PC-9 (cell line): ENCODE measurements around the gene TBC1D25. TPM values are rescaled to one million over a fixed set of nuclear protein-coding genes. Genes with fewer than 3 reads are reported as not detected.

Experiments used
- BruUV-seq: library from RNA; stranded (reverse); fragments of 400-500 nt; replicated peaks from 2 replicates; lab custom pipeline; 2021; lab: Mats Ljungman, UMichigan
- CTCF ChIA-PET: fragments of 300-600 bp; sonication (Branson Sonifier 250); formaldehyde crosslinking; loops from one replicate; lab custom pipeline; 2022; ENCODE audit warnings: antibody characterized with exemption; lab: Charles Lee
- POLR2A ChIA-PET: fragments of 300-600 bp; sonication (Branson Sonifier 250); formaldehyde crosslinking; loops from one replicate; lab custom pipeline; 2022; ENCODE audit warnings: antibody characterized with exemption; ENCODE audit not compliant: unreplicated experiment; lab: Charles Lee
- DNase-seq, 2 experiments: peaks; one replicate each; pipeline versions ENCODE4 v3.0.0 to v3.0.0-alpha.2; 2015 to 2022; ENCODE audit warnings: mixed read lengths in 1 of 2
- H2AFZ ChIP-seq: fragments of 200-600 bp; sonication (generic); 2 replicates; pipeline ENCODE4 v1.8.1; 2017; ENCODE audit warnings: antibody characterized with exemption
- H3F3A ChIP-seq: fragments of 200-600 bp; sonication (generic); 2 replicates; pipeline ENCODE4 v1.8.1; 2017; ENCODE audit warnings: antibody characterized with exemption, mild to moderate bottlenecking, low read depth; ENCODE audit not compliant: insufficient read depth
- H3K27ac ChIP-seq: fragments of 200-600 bp; sonication (generic); 2 replicates; pipeline ENCODE4 v1.6.1; 2016; ENCODE audit warnings: mixed run types
- H3K27me3 ChIP-seq: fragments of 200-600 bp; sonication (generic); 2 replicates; pipeline ENCODE4 v1.6.1; 2016; ENCODE audit warnings: low read depth, mixed run types; ENCODE audit not compliant: insufficient read depth
- H3K36me3 ChIP-seq: fragments of 200-600 bp; sonication (generic); 2 replicates; pipeline ENCODE4 v1.6.1; 2016; ENCODE audit warnings: low read depth, mixed run types
- H3K4me1 ChIP-seq: fragments of 200-600 bp; sonication (generic); replicated peaks from 2 replicates; pipeline ENCODE4 v1.6.1; 2016; ENCODE audit warnings: mixed run types; ENCODE audit not compliant: insufficient read depth
- H3K4me2 ChIP-seq: fragments of 200-600 bp; sonication (generic); 2 replicates; pipeline ENCODE4 v1.6.1; 2017; ENCODE audit warnings: mixed run types
- H3K4me3 ChIP-seq: fragments of 200-600 bp; sonication (generic); 2 replicates; pipeline ENCODE4 v1.6.1; 2016; ENCODE audit warnings: mixed run types
- H3K79me2 ChIP-seq: fragments of 200-600 bp; sonication (generic); 2 replicates; pipeline ENCODE4 v1.6.1; 2017; ENCODE audit warnings: low read depth, mixed run types
- H3K9me2 ChIP-seq: fragments of 200-600 bp; sonication (generic); 2 replicates; pipeline ENCODE4 v1.8.1; 2017; ENCODE audit warnings: mild to moderate bottlenecking; ENCODE audit not compliant: insufficient read depth
- H3K9me3 ChIP-seq: fragments of 200-600 bp; sonication (generic); 2 replicates; pipeline ENCODE4 v1.8.1; 2016; ENCODE audit warnings: low read depth; ENCODE audit not compliant: insufficient read depth
- H4K20me1 ChIP-seq: fragments of 200-600 bp; sonication (generic); 2 replicates; pipeline ENCODE4 v1.8.1; 2017; ENCODE audit not compliant: insufficient read depth
- CTCF ChIP-seq: fragments of 200-600 bp; sonication (generic); conservative IDR thresholded peaks from 2 replicates; pipeline ENCODE4 v1.6.1; 2017; ENCODE audit warnings: mixed run types, antibody characterized with exemption, mild to moderate bottlenecking, moderate library complexity
- EZH2 ChIP-seq: fragments of 200-600 bp; sonication (generic); IDR thresholded peaks from 2 replicates; pipeline ENCODE4 v1.8.0; 2017; ENCODE audit warnings: antibody characterized with exemption, low read depth
- intact Hi-C: fragments of 100-400 bp; cut with micrococcal nuclease; formaldehyde crosslinking; loops from one replicate; pipeline ENCODE4 v1.10.0; 2022; ENCODE audit not compliant: unreplicated experiment
- total RNA-seq: library from RNA; stranded (reverse); gene quantifications from 2 replicates; pipeline ENCODE4 v1.2.3, GENCODE V29; 2021

TBC1D25 gene
- total RNA-seq, 1 experiment from 2014 or later, result 7.4 TPM

- Histone ChIP-seq H3K9me2 (no peaks in the 10 kb centered on the region), H3K4me2 (peak within 1 kb of the TSS; percentile 80), H3K4me1 (no peaks in the 10 kb centered on the region), H3K27me3 (no peaks in the 10 kb centered on the region), H3K27ac (peak within 1 kb of the TSS; percentile 94), H2AFZ (peak within 1 kb of the TSS; percentile 74; the same call in 1 of the 2 replicates), H3K4me3 (peak within 1 kb of the TSS; percentile 66), H3K36me3 (no peaks in the 10 kb centered on the region), H3K79me2 (peaks cover 20% of the 10 kb centered on the region), H4K20me1 (no peaks in the 10 kb centered on the region), H3K9me3 (no peaks in the 10 kb centered on the region), H3F3A (peaks cover 20% of the 10 kb centered on the region; the same call in 1 of the 2 replicates)
- BruUV-seq, result TSS peak; percentile 51
- ChIA-PET CTCF (interaction anchor here (0.5 kb wide), 1 partner anchor 35 kb away, joined by 3 read pairs; the partner anchor contains the start of gene TBC1D25), POLR2A (interaction anchor here (0.6 to 0.7 kb wide), 2 partner anchors 84 to 580 kb away, joined by 3 read pairs; no protein-coding TSS in a partner anchor)
- TF ChIP-seq EZH2, result no peak
- TF ChIP-seq CTCF, result no peak; the same call in 1 of the 2 replicates
- intact Hi-C loops, result no loop called here
- peak; percentile 67 to 77 for DNase-seq
Measured at GRCh38 chrX:48574270-48575266, 35.1 kb downstream of the TBC1D25 start, which contains the start of gene RBM3. RBM3 (plus strand) TSS chrX:48574484; CDS start chrX:48575181, 697 bp downstream.

- intact Hi-C loops, result no loop called here
- no peaks in the 10 kb centered on the region for H3K9me2 ChIP-seq
- H3K79me2 ChIP-seq, result peaks cover 20% of the 10 kb centered on the region
- CTCF ChIA-PET, result interaction anchor here (0.5 kb wide), 1 partner anchor 36 kb away, joined by 3 read pairs; the partner anchor contains the start of gene TBC1D25
- H3K4me2 ChIP-seq, result peak overlapping the region; percentile 80
- no peaks in the 10 kb centered on the region for H3K36me3 ChIP-seq
- no peaks in the 10 kb centered on the region for H3K9me3 ChIP-seq
- H2AFZ ChIP-seq, result no peak overlapping the region
- H3F3A ChIP-seq, result peaks cover 20% of the 10 kb centered on the region; the same call in 1 of the 2 replicates
- POLR2A ChIA-PET, result no interaction called here
- H3K27me3 ChIP-seq, result no peaks in the 10 kb centered on the region
- peak overlapping the region; percentile 66 for H3K4me3 ChIP-seq
- no TSS peak for BruUV-seq
- H4K20me1 ChIP-seq, result no peaks in the 10 kb centered on the region
- TF ChIP-seq EZH2 (no peak), CTCF (no peak)
- DNase-seq, result no peak
- no peaks in the 10 kb centered on the region for H3K4me1 ChIP-seq
- no peak overlapping the region for H3K27ac ChIP-seq
Measured at GRCh38 chrX:48575642-48576041, 36.1 kb downstream of the TBC1D25 start.

- Histone ChIP-seq H3F3A (peaks cover 20% of the 10 kb centered on the region; the same call in 1 of the 2 replicates), H3K9me2 (no peaks in the 10 kb centered on the region), H4K20me1 (no peaks in the 10 kb centered on the region), H3K27me3 (no peaks in the 10 kb centered on the region), H3K79me2 (peaks cover 20% of the 10 kb centered on the region), H3K4me2 (peak overlapping the region; percentile 80), H3K4me1 (no peaks in the 10 kb centered on the region), H3K36me3 (no peaks in the 10 kb centered on the region), H2AFZ (no peak overlapping the region), H3K9me3 (no peaks in the 10 kb centered on the region), H3K4me3 (peak overlapping the region; percentile 66; the same call in 1 of the 2 replicates), H3K27ac (no peak overlapping the region)
- no peak for TF ChIP-seq CTCF
- TF ChIP-seq EZH2, result no peak
- no peak for DNase-seq
- BruUV-seq, result no TSS peak
- intact Hi-C loops, result no loop called here
- ChIA-PET POLR2A (no interaction called here), CTCF (no interaction called here)
Measured at GRCh38 chrX:48576108-48576507, 36.6 kb downstream of the TBC1D25 start.
